ENCODE results near the gene NCR2. TPM values are rescaled to one million over a fixed set of nuclear protein-coding genes. Genes with fewer than 3 reads are reported as not detected.
"Not testable (repeated sequence)": the region's sequence is repeated elsewhere in the genome, so short reads cannot be mapped to it uniquely, and the experiment has no call there.

NCR2 gene
- total and polyA plus RNA-seq, 8 donors, result not detected

DNA sequence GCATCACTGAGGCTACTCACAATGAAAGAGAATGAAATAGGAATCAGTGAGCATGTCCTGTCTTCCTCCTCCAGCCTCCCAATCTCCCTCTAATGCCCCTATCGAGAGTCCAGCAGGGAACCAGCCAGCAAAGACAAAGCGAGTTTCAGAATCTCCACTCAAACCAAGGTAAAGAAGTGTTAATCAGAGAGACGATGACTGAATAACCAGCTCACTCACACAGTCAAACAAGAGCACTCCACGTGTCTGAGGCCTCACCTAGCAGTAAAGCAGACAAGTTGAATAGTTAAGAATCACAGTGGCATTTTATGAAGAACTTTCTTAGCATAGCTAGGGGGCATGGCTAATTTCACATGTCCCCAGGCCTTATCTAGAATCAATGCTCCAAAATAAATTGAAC lies 45.6 kb upstream of the NCR2 start:
- TF ChIP-seq, protein P1, sequence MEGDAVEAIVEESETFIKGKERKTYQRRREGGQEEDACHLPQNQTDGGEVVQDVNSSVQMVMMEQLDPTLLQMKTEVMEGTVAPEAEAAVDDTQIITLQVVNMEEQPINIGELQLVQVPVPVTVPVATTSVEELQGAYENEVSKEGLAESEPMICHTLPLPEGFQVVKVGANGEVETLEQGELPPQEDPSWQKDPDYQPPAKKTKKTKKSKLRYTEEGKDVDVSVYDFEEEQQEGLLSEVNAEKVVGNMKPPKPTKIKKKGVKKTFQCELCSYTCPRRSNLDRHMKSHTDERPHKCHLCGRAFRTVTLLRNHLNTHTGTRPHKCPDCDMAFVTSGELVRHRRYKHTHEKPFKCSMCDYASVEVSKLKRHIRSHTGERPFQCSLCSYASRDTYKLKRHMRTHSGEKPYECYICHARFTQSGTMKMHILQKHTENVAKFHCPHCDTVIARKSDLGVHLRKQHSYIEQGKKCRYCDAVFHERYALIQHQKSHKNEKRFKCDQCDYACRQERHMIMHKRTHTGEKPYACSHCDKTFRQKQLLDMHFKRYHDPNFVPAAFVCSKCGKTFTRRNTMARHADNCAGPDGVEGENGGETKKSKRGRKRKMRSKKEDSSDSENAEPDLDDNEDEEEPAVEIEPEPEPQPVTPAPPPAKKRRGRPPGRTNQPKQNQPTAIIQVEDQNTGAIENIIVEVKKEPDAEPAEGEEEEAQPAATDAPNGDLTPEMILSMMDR (IDR thresholded peaks at IDR 0.05), result no peak
- intact Hi-C loops (cut with DNase I), result no loop called here
- Histone ChIP-seq H3K27me3 (no peaks in the 10 kb centered on the region), H3K4me3 (no peak overlapping the region), H3K4me1 (peaks cover 11 to 36% of the 10 kb centered on the region in 2 donors), H3K27ac (no peak overlapping the region), H3K9me3 (no peaks in the 10 kb centered on the region), H3K36me3 (no peaks in the 10 kb centered on the region)
- DNase-seq (no peak), ATAC-seq (peak; percentile 61)

DNA sequence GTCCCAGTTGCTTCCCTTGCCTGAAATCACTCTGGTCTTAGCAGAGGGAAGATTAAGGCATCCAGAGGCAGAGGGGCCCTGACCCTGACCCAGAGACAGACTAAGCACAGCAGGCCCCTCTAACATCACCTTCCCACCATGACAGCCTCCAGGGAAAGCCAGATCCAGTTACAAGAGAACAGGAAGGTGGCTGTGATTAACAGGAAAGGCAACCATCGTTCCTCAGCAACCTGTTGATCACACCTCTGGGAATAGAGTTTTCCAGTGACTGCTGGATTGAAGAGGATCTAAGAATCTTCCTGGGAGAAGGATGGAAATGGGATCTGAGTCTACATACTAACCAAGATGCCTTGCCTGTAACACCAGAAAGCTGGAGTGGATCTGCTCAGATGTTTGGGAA lies 43.7 kb upstream of the NCR2 start:
- ATAC-seq, result no peak
- Histone ChIP-seq H3K9me3 (no peaks in the 10 kb centered on the region), H3K27ac (no peak overlapping the region), H3K27me3 (no peaks in the 10 kb centered on the region), H3K4me1 (peaks cover 3 to 19% of the 10 kb centered on the region in 2 donors), H3K4me3 (no peak overlapping the region), H3K36me3 (no peaks in the 10 kb centered on the region)
- intact Hi-C loops (cut with DNase I), result no loop called here
- TF ChIP-seq, protein P1 (IDR thresholded peaks at IDR 0.05), result no peak
- DNase-seq, result no peak

DNA sequence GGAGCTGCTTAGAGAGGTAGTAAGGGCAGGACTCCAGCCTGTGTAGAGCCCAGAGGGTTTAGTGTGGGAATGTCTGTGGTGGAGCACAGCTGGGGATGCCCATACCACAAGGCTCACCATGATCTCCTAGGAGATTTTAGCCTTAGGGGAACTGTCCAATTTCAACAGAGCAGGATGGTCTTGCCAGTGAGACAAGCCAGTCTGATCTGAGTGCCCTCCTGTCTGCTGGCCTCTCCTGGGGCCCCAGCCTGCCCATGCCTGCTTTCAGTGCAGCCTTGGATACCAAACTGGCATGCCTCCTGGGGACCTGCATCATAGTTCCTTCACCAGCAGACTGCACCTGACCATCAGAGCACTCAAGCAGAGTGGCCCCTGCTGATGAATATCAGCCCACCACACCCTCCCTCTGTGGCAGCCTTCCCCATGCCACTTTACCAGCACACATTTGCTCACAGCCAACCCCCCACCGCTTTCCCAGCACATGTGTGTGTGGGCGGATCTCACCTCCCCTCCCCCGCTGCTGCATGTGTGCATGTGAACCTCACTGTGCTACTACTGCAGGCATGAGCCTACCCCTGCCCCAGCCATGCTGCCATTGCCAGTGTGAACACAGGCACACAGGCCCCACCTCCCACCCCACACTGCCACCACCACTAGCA lies 41.1 kb upstream of the NCR2 start:
- intact Hi-C loops (cut with DNase I), result no loop called here
- no peaks in the 10 kb centered on the region for H3K27me3 ChIP-seq
- H3K4me3 ChIP-seq, result no peak overlapping the region
- no peak overlapping the region for H3K27ac ChIP-seq
- H3K4me1 ChIP-seq, result peaks cover 0 to 2% of the 10 kb centered on the region in 2 donors
- TF ChIP-seq, protein P1 (IDR thresholded peaks at IDR 0.05), result no peak
- DNase-seq, result no peak
- ATAC-seq, result no peak
- H3K36me3 ChIP-seq, result no peaks in the 10 kb centered on the region
- H3K9me3 ChIP-seq, result no peaks in the 10 kb centered on the region

DNA sequence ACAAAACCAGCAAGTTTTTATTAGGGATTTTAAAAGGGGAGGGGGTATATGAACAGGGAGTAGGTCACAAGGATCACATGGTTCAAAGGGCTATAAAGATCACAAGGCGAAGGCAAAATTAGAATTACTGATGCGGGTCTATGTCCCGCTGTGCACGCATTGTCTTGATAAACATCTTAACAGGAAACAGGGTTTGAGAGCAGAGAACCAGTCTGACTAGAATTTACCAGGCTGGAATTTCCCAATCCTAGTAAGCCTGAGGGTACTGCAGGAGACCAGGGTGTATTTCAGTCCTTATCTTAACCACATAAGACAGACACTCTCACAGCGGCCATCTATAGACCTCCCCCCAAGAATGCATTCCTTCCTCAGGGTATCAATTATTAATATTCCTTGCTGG lies 38.2 kb upstream of the NCR2 start:
- H3K4me1 ChIP-seq; H3K27ac ChIP-seq; H3K4me3 ChIP-seq; H3K27me3 ChIP-seq; DNase-seq; ATAC-seq; intact Hi-C loops (cut with DNase I); H3K9me3 ChIP-seq; H3K36me3 ChIP-seq: not testable (repeated sequence)

DNA sequence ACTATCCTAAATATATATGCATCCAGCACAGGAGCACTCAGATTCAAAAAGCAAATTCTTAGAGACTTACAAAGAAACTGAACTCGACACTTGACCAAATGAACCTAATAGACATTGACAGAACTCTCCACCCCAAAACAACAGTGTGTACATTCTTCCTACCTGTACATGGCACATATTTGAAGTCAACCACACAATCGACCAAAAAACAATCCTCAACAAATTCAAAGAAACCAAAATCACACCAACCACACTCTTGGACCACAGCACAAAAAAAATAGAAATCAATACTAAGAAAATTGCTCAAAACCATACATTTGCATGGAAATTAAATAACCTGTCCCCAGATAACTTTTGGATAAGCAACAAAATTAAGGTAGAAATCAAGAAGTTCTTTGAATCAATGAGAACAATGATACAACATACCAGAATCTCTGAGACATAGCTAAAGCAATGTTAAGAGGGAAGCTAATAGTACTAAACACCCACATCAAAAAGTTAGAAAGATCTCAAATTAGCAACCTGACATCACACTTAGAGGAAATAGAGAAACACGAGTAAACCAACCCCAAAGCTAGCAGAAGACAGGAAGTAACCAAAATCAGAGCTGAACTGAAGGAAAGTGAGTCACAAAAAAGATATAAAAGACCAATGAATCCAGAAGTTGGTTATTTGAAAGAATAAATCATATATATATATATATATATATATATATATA lies 36.5 kb upstream of the NCR2 start:
- Histone ChIP-seq H3K36me3 (no peaks in the 10 kb centered on the region), H3K27me3 (no peaks in the 10 kb centered on the region), H3K4me3 (no peak overlapping the region), H3K27ac (no peak overlapping the region), H3K4me1 (peaks cover 0 to 10% of the 10 kb centered on the region in 2 donors), H3K9me3 (no peaks in the 10 kb centered on the region)
- DNase-seq (no peak), ATAC-seq (no peak)
- intact Hi-C loops (cut with DNase I), result no loop called here
- TF ChIP-seq, protein P1 (IDR thresholded peaks at IDR 0.05), result no peak
